DND-41 (cell line): ENCODE results near the gene C10orf90.

Source experiments
- ATAC-seq: fragments of 200-7000 bp; cut with Tn5 transposase; 3 replicates; pipeline ENCODE4 v1.9.1; 2021; ENCODE audit warnings: low read depth; ENCODE audit not compliant: insufficient read depth
- DNase-seq: peaks from one replicate; pipeline ENCODE4 v3.0.0-alpha.2; 2020
- H2AFZ ChIP-seq: 2 replicates; pipeline ENCODE4 v1.6.0; 2012; ENCODE audit warnings: low read depth, low read length
- H3K27ac ChIP-seq: 2 replicates; pipeline ENCODE4 v1.5.1; 2012; ENCODE audit warnings: low read length, inconsistent platforms
- H3K27me3 ChIP-seq: fragments of 200-600 bp; sonication (generic); 2 replicates; pipeline ENCODE4 v1.6.0; 2012; ENCODE audit warnings: low read length, mild to moderate bottlenecking, inconsistent platforms; ENCODE audit not compliant: insufficient read depth, poor library complexity
- H3K36me3 ChIP-seq: 2 replicates; pipeline ENCODE4 v1.5.1; 2012; ENCODE audit warnings: low read length, inconsistent platforms; ENCODE audit not compliant: insufficient read depth
- H3K4me1 ChIP-seq: 2 replicates; pipeline ENCODE4 v1.5.1; 2012; ENCODE audit warnings: mild to moderate bottlenecking, low read length; ENCODE audit not compliant: insufficient read depth
- H3K4me2 ChIP-seq: 2 replicates; pipeline ENCODE4 v1.6.0; 2012; ENCODE audit warnings: mild to moderate bottlenecking, moderate library complexity, low read length, inconsistent platforms; ENCODE audit not compliant: insufficient read depth
- H3K4me3 ChIP-seq, 2 experiments: fragments of 200-600 bp in 1 of 2; shearing (Covaris generic) in 1 of 2; 2 replicates each; pipeline ENCODE4 v1.5.1; 2012 to 2016; ENCODE audit warnings: inconsistent platforms in 2 of 2, low read length in 2 of 2, mild to moderate bottlenecking in 2 of 2, low read depth in 1 of 2, moderate library complexity in 1 of 2
- H3K79me2 ChIP-seq: 2 replicates; pipeline ENCODE4 v1.6.0; 2012; ENCODE audit warnings: low read length, inconsistent platforms; ENCODE audit not compliant: insufficient read depth
- H3K9ac ChIP-seq: 2 replicates; pipeline ENCODE4 v1.6.0; 2012; ENCODE audit warnings: low read depth, mild to moderate bottlenecking, inconsistent platforms, low read length, moderate library complexity
- H3K9me3 ChIP-seq: 2 replicates; pipeline ENCODE4 v1.5.1; 2012; ENCODE audit warnings: low read length, moderate library complexity, mild to moderate bottlenecking, inconsistent platforms; ENCODE audit not compliant: insufficient read depth, severe bottlenecking
- H4K20me1 ChIP-seq: 2 replicates; pipeline ENCODE4 v1.6.0; 2012; ENCODE audit warnings: low read length; ENCODE audit not compliant: insufficient read depth
- EZH2 ChIP-seq: IDR thresholded peaks from 3 replicates; pipeline ENCODE4 v1.6.1; 2012; ENCODE audit warnings: borderline replicate concordance, low read depth, mild to moderate bottlenecking, moderate library complexity, low read length, inconsistent platforms; ENCODE audit not compliant: severe bottlenecking
- TF ChIP-seq, protein P1 (sequence below): IDR thresholded peaks from 2 replicates; pipeline ENCODE4 v1.5.1; 2012; ENCODE audit warnings: borderline replicate concordance, low read length, moderate library complexity, mild to moderate bottlenecking; ENCODE audit not compliant: poor library complexity, severe bottlenecking; ENCODE audit errors: extremely low read depth

Gene C10orf90

DNA sequence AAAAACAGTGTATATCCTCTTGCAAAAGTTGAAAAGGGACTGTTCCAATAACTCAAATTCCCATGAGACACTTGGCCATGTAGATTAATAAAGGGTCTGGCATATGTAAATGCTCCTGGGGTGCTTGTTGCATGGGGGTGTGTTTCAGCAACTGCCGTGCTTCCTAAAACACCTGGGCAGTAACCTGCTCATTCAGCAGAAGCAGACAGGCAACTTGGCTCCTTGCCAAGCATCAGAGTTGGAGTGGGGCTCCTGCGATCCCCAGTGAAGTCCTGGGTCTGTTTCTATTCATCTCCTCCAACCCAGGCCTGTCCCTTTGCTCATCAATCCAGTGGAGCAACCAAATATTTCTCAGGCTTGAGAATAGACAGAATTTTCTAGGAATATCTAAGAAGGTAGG, 240.0 kb downstream of the C10orf90 start:
- H3K4me1 ChIP-seq, result peaks cover 40% of the 10 kb centered on the region
- no peaks in the 10 kb centered on the region for H3K36me3 ChIP-seq
- H3K27ac ChIP-seq, result no peak overlapping the region
- DNase-seq (no peak), ATAC-seq (no peak)
- no peaks in the 10 kb centered on the region for H3K9me3 ChIP-seq
- no peaks in the 10 kb centered on the region for H4K20me1 ChIP-seq
- H2AFZ ChIP-seq, result no peak overlapping the region
- H3K4me3 ChIP-seq, result no peak overlapping the region
- no peak for TF ChIP-seq EZH2
- TF ChIP-seq, protein P1, sequence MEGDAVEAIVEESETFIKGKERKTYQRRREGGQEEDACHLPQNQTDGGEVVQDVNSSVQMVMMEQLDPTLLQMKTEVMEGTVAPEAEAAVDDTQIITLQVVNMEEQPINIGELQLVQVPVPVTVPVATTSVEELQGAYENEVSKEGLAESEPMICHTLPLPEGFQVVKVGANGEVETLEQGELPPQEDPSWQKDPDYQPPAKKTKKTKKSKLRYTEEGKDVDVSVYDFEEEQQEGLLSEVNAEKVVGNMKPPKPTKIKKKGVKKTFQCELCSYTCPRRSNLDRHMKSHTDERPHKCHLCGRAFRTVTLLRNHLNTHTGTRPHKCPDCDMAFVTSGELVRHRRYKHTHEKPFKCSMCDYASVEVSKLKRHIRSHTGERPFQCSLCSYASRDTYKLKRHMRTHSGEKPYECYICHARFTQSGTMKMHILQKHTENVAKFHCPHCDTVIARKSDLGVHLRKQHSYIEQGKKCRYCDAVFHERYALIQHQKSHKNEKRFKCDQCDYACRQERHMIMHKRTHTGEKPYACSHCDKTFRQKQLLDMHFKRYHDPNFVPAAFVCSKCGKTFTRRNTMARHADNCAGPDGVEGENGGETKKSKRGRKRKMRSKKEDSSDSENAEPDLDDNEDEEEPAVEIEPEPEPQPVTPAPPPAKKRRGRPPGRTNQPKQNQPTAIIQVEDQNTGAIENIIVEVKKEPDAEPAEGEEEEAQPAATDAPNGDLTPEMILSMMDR, result no peak
- H3K27me3 ChIP-seq, result no peaks in the 10 kb centered on the region
- no peaks in the 10 kb centered on the region for H3K79me2 ChIP-seq
- no peak overlapping the region for H3K4me2 ChIP-seq
- no peak overlapping the region for H3K9ac ChIP-seq

DNA sequence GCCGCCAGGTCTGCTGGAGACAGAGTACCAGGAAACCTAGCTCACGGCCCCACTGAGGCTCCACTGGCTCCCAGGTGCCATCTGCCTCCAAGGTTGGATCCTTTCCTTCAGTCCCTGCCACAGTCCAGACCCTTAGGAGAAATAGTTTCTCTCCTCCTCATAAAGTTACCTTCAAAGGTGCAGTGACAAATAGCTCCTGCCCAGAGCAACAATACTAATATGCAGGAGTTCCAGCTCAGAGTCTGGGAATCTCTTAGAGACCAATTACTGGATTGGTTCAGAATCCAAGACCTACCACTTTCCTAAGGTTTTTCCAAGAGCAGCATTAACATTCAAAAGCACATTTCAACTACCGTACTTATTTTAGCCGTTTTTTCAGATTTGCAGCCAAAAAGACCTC, 241.2 kb downstream of the C10orf90 start:
- no peaks in the 10 kb centered on the region for H3K9me3 ChIP-seq
- no peak overlapping the region for H2AFZ ChIP-seq
- H3K27ac ChIP-seq, result no peak overlapping the region
- peaks cover 40% of the 10 kb centered on the region for H3K4me1 ChIP-seq
- no peaks in the 10 kb centered on the region for H3K79me2 ChIP-seq
- no peak overlapping the region for H3K4me3 ChIP-seq
- no peak for ATAC-seq
- no peak for TF ChIP-seq EZH2
- TF ChIP-seq, protein P1, result no peak
- no peaks in the 10 kb centered on the region for H4K20me1 ChIP-seq
- no peak overlapping the region for H3K4me2 ChIP-seq
- no peak overlapping the region for H3K9ac ChIP-seq
- no peaks in the 10 kb centered on the region for H3K36me3 ChIP-seq
- no peaks in the 10 kb centered on the region for H3K27me3 ChIP-seq
- DNase-seq, result no peak

DNA sequence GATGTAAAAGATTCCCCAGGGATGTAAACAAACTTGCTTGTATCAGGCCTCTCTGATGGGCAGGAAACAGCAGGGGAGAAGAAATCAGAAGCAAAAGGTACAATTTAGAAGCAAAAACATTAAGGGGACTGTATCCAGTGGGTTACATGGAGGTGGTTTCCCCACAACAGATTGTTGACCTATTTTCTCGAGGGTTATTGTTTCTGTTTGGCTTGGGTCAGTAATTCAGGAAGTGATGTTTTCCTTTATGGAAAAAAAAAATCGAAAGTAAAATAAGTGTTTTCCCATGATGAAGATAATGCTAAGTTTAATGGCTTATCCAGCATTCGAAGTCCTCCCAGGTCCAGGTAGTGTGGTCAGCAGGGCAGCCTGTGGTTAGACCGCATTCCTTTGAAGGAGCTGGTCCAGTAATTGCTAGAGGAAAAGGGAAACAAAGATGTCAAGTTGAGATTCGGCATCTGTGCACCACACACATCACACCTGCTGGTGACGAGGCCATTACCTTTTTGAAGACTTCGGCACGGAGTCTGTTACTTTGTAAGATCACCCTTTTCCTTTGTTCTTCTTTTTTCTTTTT, 244.9 kb downstream of the C10orf90 start:
- Histone ChIP-seq H2AFZ (no peak overlapping the region), H3K27ac (no peak overlapping the region), H4K20me1 (no peaks in the 10 kb centered on the region), H3K4me1 (peaks cover 7% of the 10 kb centered on the region; the same call in 1 of the 2 replicates), H3K79me2 (no peaks in the 10 kb centered on the region), H3K36me3 (no peaks in the 10 kb centered on the region), H3K4me3 (no peak overlapping the region), H3K9ac (no peak overlapping the region), H3K4me2 (no peak overlapping the region), H3K27me3 (no peaks in the 10 kb centered on the region), H3K9me3 (no peaks in the 10 kb centered on the region)
- no peak for TF ChIP-seq EZH2
- TF ChIP-seq, protein P1, result no peak
- DNase-seq (no peak), ATAC-seq (no peak)
